Thoracic aorta (tissue), 2 donors: ENCODE results near the gene NTS. TPM values are rescaled to one million over a fixed set of nuclear protein-coding genes. Genes with fewer than 3 reads are reported as not detected.

Experiments used
- ATAC-seq: fragments of 150-250 bp; one replicate; pipeline ENCODE4 v1.8.0; 2017; ENCODE audit warnings: low read depth; ENCODE audit not compliant: insufficient number of reproducible peaks, low FRiP score
- DNase-seq: peaks from one replicate; pipeline ENCODE4 v3.0.0-alpha.2; 2020; ENCODE audit warnings: low spot score
- H3K27ac ChIP-seq, 2 donors: fragments of 200-600 bp; sonication (generic); 1 replicate in 1 of 2; 2 replicates in 1 of 2; pipeline ENCODE4 v1.5.1; 2016; ENCODE audit warnings: mild to moderate bottlenecking in 2 of 2, moderate library complexity in 2 of 2
- H3K27me3 ChIP-seq: fragments of 200-600 bp; sonication (generic); replicated peaks from 2 replicates; pipeline ENCODE4 v1.6.0; 2016; ENCODE audit warnings: mild to moderate bottlenecking; ENCODE audit not compliant: insufficient read depth
- H3K36me3 ChIP-seq: fragments of 200-600 bp; sonication (generic); one replicate; pipeline ENCODE4 v1.5.1; 2016
- H3K4me1 ChIP-seq, 2 donors: fragments of 200-600 bp; sonication (generic); 1 replicate in 1 of 2; 2 replicates in 1 of 2; pipeline versions ENCODE4 v1.5.1 to v1.6.0; 2016; ENCODE audit warnings: low read depth in 2 of 2, mild to moderate bottlenecking in 1 of 2; ENCODE audit not compliant: control insufficient read depth in 1 of 2
- H3K4me3 ChIP-seq: fragments of 200-600 bp; sonication (generic); 2 replicates; pipeline ENCODE4 v1.5.1; 2016; ENCODE audit warnings: mild to moderate bottlenecking
- H3K9me3 ChIP-seq: fragments of 200-600 bp; sonication (generic); 2 replicates; pipeline ENCODE4 v1.5.1; 2016
- CTCF ChIP-seq: fragments of 200-600 bp; sonication (generic); IDR thresholded peaks from one replicate; pipeline ENCODE4 v1.5.1; 2019; ENCODE audit warnings: antibody characterized with exemption
- total RNA-seq, 2 donors: library from RNA; depleted of rRNA; stranded (reverse); fragments of >200 nt; gene quantifications; one replicate each; pipeline versions ENCODE4 v1.1.0 to v1.2.3, GENCODE V29; 2016

Gene NTS
- total RNA-seq, 2 donors from 2014 or later: not detected

DNA sequence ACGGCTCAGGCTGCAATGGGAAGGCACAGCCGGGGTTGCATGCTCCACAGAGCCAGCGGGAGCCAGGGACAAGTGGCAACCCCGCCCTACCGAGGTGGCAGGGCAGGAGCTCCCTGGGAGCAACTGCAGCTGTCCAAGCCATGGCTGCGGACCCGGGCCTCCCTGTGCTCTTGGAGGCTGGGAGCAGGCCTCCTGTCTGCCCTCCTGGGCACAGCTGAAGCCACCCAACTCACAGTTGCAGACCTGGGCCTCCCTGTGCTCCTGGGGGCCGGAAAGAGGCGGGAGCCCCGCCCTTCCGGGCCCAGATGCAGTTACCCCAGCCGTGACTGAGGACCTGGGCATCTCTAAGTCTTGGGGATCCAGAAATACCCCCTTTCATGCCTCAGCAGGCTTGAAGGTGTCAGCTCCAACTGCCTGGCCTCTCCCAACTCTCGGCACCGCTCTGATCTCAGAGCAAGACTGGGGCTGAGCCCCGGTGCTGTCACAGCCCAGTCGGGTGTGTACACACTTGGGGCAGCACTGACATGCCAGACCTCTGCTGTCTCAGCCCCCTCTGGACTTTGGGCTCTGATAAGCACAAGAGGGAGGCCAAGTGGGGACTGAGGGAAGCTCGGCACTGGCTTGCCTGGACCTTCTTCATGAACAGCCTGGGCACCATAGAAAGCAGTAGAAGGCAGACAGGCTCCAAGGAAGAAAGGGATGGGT is 30.3 kb upstream of the NTS start:
- no peak overlapping the region for H3K27ac ChIP-seq
- no peaks in the 10 kb centered on the region for H3K27me3 ChIP-seq
- ATAC-seq: no peak
- no peak for TF ChIP-seq CTCF
- H3K4me3 ChIP-seq: no peak overlapping the region
- no peaks in the 10 kb centered on the region for H3K4me1 ChIP-seq
- no peaks in the 10 kb centered on the region for H3K36me3 ChIP-seq
- no peak for DNase-seq
- H3K9me3 ChIP-seq: no peaks in the 10 kb centered on the region

DNA sequence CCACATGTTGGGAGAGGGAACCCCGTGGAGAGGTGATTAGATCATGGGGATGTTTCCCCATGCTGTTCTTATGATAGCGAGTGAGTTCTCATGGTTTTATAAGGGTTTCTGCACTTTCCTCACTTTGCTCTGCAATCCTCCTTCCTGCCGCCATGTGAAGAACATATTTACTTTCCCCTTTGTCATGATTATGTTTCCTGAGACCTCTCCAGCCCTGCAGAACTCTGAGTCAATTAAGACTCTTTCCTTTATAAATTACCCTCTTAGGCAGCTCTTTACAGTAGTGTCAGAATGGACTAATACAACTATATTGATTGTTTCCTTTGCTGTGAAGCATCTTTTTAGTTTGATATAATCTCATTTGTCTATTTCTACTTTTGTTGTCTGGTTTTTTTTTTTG is 24.8 kb upstream of the NTS start:
- Histone ChIP-seq H3K9me3 (no peaks in the 10 kb centered on the region), H3K36me3 (no peaks in the 10 kb centered on the region), H3K27me3 (no peaks in the 10 kb centered on the region), H3K4me3 (no peak overlapping the region), H3K4me1 (no peaks in the 10 kb centered on the region), H3K27ac (no peak overlapping the region)
- no peak for DNase-seq
- ATAC-seq: no peak
- TF ChIP-seq CTCF: no peak

GRCh38 chr12:85855305-85855704 is 18.8 kb upstream of the NTS start:
- no peak overlapping the region for H3K27ac ChIP-seq
- no peaks in the 10 kb centered on the region for H3K9me3 ChIP-seq
- TF ChIP-seq CTCF: no peak
- no peak overlapping the region for H3K4me3 ChIP-seq
- H3K36me3 ChIP-seq: no peaks in the 10 kb centered on the region
- DNase-seq (no peak), ATAC-seq (no peak)
- no peaks in the 10 kb centered on the region for H3K27me3 ChIP-seq
- H3K4me1 ChIP-seq: no peaks in the 10 kb centered on the region

GRCh38 chr12:85856966-85857365 is 17.1 kb upstream of the NTS start:
- H3K4me1 ChIP-seq: no peaks in the 10 kb centered on the region
- no peak for DNase-seq
- H3K4me3 ChIP-seq: no peak overlapping the region
- no peaks in the 10 kb centered on the region for H3K9me3 ChIP-seq
- H3K36me3 ChIP-seq: no peaks in the 10 kb centered on the region
- TF ChIP-seq CTCF: no peak
- no peak for ATAC-seq
- H3K27me3 ChIP-seq: no peaks in the 10 kb centered on the region
- no peak overlapping the region for H3K27ac ChIP-seq

DNA sequence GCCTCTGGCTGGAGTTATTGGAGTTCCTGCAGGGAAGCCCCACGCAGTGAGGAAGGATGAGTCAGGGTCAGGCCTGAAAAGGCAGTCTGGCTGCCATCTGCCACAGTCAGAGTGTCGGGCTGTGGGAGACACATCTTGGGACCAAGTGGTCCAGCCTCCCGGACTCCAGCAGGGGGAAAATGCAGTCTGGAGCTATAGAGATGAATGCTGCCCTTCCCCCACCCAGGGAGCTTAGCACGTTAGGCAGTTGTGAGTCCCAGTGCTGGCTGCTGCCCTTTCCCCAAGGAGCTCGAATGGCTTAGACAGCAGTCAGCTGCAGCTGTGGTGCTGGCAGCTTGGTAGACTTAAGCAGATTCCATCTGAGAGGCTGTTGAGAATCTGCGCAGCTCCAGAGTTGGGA is 8.2 kb upstream of the NTS start:
- H3K4me1 ChIP-seq: no peaks in the 10 kb centered on the region
- no peaks in the 10 kb centered on the region for H3K27me3 ChIP-seq
- H3K9me3 ChIP-seq: no peaks in the 10 kb centered on the region
- H3K27ac ChIP-seq: no peak overlapping the region
- TF ChIP-seq CTCF: no peak
- ATAC-seq (no peak), DNase-seq (no peak)
- no peaks in the 10 kb centered on the region for H3K36me3 ChIP-seq
- H3K4me3 ChIP-seq: no peak overlapping the region
